Measurements from ENCODE around the gene DLGAP1.

DLGAP1 gene

DNA sequence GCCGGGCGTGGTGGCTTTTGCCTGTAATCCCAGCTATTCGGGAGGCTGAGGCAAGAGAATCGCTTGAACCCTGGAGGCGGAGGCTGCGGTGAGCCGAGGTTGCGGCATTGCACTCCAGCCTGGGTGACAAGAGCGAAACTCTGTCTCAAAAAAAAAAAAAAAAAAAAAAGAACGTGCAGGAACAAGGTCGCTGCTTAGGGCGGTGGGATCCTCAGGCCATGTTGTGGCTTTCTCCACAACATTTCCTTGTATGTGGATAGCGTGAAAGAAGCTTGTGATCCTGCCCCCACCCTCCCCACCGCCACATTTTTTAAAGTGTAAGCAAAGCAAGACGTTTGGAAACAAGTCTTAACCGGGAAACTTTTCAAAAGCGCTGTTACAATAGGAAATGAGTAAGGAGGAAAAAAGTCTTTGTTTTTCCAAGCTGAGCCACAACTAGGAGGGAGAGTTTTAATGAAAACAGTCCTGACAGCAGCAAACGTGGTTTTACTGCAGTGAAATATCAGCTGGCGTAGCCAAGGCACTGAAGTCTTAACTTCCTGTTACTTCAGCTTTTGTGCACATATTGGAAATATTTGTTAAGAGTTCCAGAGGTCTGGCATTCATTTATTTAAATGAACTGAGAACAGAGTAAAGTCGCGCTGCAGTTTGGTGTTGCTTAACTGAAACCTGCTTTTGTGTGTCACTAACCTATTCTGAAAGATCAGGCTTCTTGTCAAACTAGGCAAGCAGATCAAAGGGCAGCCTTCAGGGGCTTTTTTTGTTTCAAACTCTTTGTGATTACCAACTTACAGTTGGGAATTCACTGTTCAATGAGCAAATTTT, 1001.4 kb downstream of the DLGAP1 start:
- DNase-seq, result peak; percentile 69

DNA sequence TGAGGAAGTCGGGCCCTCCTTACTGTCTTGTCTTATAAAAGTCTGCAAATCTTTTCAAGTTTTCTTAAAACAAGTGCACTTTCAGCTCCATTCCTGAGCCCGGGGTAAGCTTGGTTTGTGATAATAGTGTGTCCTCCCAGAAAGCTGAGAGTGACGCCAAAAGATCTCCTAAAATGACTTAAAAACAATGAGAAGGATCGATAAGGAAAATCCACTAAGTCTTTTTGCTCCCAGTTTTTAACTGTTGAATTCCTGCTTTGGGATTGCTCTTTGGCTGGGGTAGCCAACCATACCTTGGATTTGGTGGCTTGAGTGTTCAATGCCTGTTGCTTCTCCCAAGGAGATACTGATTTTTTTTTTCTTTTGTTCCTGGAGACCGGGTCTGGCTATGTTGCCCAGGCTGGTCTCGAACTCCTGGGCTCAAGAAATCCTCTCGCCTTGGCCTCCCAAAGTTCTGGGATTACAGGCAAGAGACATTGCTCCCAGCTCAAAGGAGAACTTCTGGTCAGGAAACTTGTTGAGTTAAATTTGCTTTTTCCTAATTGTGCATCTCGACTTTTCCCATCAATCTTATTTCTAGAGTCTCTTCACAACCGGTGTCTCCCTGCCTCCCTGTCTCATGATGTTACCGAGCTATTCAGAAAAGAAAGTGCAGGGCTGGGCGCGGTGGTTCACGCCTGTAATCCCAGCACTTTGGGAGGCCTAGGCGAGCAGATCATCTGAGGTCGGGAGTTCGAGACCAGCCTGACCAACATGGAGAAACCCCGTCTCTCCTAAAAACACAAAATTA, 1002.2 kb downstream of the DLGAP1 start:
- DNase-seq, result no peak

DNA sequence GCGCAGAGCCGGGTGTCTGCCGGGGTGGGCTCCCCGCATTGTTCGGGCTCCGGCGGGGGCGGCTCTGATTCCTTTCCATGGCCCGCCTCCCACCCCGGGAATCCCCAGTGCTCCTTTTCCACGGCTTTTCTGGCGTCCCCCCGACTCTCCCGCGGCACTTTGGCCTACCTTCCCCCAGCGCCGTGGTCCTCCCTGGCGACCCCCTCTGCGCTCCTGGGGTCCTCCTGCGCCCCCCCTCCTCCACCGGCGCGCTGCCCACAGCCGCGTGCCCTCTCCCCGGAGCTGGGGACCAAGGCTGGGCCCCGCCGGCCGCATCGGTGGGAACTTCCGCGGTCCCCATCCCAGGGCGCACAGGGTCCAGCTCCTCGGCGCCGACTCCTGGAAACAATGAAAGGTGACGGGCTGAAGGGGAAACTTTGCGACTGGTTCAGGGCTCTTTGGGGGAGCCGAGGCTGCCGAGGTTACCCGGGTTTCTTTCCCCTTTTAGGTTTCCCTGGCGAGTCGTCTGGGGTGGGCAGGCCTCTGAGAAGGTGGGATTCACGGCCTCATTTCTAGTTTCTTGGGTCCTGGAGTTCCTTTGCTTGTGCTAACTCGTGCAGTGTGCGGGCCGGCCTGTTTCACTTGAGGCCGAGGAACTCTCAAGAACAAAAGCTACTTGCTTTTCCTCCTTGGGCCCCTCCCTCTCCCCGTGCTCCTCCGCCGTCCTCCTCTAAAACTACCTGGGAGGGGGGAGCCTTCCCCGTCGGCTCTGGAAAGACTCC, 1002.9 kb downstream of the DLGAP1 start:
- peak; percentile 76 for DNase-seq

DNA sequence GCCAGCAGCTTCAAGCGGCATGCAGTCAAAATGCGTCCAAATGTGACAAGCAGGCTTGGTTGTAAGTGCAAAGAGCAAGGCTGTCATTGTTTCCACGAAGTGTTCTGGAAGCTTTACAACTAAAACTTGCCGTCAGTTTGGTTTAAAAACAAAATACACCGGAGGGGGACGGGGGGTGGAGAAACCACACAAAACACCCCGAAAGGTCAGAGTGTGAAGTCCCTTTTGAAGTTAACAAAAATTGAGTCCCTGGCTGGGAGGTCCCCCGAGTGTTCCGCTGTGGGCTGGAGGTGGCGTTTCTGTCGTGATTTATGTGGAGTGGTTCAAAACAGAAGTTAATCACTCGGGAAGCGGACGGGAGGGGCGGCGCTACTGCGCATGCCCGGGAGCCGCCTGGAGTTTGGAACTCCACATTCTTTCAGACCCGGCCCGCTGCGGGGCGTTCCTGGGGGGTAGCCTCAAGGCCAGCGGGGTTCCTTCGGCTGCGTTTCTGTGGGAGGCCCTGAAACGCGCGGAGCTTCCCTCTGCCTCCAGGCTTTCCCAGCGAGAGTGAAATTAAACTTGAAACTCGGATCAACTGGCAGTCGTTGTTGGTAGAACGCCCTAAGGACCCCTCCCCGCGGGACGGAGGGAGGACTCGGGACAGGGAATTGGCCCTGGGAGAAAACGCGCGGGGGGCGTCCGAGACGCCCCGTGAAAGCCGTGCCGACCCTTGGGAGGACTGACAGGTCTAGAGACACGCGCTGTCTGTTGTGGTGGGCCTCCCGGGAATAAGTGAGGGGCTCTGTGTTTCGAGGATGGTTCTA, 1003.7 kb downstream of the DLGAP1 start:
- peak; percentile 94 for DNase-seq

DNA sequence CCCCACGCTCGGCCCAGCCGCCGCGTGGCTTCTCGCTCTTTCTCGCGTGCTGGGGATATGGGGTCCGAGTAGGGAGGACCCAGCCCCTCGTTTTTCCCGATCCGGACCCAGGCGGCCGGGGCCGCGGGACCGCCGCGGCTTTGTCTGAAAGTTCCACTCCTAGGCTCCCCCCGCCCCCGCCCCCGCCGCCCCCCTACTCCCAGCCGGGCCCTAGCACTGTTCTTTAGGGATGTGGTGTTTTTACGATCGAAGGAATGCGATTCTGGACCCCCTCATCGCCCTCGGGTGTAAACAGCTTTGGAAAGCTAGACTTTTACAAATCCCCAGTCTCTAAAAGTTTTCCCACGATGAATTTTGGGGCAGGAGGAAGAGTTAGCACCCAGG, 1004.3 kb downstream of the DLGAP1 start:
- no peak for DNase-seq

DNA sequence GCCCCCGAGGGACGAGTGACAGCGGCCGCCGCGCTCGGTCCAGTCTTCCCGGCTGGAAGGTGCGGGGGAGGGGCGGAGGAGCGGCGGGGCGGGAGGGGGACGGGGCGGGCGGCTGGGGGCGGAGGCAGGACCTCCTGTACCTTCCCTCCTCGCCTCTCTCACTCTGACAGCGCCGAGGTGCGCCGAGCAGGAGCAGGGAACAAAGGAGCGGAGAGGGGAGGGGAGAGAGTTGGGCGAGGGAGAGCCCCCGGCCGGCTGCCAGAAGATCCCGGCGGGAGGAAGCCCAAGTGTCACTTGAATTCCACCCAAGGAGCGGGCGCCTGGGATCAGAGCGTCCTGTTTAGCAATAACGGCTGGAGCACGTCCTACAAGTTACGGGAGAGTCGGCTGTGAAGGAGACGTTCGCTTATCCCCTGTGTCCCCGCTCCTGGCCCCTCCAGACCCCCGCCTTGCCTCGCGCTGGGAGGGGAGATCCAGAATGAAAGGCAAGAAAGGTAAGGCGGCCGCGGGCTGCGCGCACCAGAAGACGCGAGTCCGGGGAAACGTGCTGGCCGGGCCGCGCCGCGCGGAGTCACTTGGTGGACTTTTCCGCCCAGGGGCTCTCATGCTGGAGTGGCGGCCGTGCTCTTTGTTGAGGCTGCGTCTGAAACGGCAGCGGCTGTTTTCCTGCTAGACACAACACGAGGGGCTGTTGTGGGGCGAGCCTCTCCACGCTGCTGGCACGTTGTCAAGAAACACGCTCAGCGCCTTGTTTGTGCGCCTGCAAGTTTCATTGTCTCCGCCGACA, 1004.9 kb downstream of the DLGAP1 start, which contains the start of gene TGIF1:
Gene TGIF1 (plus strand): TSS at position 161 of the 787 bp plus-strand sequence. CDS start 318 bp downstream, at position 479.
- peak; percentile 89 for DNase-seq

DNA sequence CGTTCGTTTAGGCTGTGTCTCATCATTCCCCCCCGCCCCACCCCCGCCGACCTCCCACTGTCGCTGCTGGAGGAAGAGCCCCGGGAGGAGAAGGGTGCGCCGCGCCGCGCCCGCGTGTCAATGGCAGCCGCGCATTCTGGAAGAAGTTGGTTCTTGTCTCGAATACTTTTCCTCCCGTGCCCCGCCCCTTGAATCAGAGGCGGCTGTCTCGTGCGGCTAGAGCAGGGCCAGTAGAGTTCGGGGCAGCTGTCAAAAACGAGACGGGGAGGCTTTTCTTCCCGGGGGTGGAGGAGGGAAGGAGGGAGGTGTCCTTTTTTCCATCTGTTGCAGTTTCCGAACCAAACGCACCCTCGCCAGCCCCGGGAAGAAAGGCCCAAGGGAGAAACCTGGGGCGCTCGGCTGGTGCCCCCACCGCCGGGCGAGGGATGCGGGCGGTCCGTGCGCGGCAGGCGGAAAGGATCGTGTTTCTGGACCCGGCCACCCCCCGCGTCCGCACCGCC, 1005.5 kb downstream of the DLGAP1 start:
- peak; percentile 91 for DNase-seq

DNA sequence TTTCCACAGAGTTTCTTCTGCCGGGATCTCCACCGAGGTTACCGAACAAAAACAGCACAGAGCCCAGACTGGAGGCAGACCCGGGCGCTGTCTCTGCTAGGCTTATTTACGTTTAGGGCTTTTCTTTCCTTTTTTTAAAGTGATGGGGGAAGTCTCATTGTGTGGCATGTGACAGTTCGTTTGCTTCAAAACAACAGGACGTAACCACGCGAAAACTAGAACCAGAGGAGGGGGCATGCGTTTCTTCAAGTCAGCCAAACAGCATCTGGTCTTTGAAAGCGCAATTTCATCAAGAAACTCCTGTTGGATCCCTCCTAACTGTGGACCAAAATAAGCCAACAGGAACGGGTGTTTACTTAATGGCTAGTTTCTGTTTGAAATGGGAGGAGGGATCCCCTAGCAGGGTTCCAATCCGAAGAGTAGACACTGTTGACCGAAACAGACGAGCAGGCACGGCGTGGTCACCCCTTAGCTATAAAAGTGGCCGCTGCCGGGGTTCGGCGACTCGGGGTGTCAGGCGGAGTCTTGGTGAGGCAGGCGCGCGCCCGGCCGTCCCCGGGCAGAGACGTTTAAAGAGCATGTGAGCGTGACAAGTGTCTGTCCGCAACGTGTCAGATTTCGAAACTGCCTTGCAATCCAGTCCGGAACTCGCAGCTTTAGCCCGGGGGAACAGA, 1006.1 kb downstream of the DLGAP1 start:
- peak; percentile 80 for DNase-seq

DNA sequence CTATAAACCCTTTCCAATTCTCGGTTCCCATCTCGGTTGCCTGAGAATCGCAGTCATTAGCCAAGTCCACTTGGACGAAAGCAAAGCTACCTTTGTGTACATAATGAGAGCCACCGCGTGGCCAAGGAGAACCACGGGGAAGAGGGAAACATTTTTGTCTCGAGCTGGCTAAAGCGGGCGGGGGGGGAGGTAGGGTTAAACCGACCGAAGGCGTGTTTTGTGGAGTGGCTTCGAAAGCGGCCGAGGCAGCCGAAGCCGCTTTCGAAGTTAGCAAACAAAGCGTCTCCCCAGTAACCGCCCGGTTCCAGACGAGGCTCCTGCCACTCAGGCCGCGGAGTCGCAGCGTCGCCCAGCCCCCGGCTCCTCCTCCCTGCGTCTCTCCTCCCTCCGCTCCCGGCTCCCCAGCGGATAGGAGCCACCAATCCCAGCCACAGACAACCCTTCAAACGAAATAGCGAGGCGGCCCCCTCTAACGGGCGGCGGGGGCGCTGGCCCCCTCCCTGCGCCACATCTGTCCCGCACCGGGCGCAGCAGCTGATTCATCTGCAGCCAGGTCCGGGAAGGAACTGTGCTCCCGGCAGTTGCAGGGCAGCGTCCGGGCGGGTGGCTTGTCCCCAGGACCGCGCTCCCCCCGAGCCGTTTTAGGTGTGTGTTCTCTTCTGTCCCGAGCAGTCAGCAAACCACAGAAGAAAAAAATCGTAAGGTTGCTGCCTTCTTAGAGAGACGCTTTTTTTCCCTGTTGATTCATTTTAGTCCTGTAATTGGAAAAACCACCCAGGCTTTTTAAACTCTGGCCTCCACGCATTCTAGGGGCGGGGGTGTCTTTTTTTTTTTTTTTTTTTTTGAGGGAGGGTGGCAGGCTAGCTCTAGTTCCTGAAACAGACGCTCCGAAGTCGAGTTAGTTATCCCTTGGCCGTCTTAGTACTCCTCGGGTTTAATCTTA, 1006.9 kb downstream of the DLGAP1 start:
- peak; percentile 91 for DNase-seq

DNA sequence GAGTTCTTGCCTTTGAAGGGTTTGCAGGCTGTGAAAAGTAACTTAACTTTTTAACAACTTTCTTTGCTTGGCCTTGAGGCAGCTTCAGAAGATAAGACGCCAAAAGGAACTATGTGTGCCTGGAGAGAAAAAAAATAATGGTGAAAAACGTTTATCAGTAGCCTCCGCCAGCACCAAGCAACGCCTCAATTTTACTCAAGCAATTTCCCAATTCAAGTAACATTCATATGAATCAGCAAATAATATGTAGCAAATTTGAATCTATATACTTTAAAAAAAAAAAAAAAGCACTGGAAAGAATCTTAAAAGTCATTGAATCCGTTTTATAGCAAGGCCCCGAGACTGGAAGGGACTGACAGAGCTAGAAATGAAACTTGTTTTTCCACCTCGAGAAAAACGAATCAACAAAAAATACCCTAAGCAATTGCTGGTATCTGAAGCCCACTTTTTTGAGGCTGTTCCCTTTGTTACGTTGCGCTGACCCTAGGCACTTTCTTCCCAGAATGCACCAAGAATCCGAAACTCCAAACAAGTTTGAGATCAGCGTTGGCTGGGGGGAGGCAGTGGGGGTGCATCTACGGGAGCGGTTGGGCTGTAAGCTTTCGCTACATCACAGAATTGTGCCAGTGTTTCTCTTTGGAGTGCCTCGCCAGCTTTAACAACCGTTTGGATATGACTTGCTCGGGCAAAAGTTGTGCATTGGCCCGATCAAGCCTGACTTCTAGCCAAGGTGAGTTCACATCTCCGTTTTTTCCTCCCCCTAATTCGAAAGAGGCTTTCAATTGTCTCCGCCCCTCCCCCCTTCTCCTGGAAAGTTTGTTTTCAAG, 1007.8 kb downstream of the DLGAP1 start:
- DNase-seq, result no peak

All from activated effector memory CD4-positive, alpha-beta T cell treated with anti-CD3 and anti-CD28 coated beads, Interleukin-2, amount 50 U/mL, for 16 hours (primary cell).